Measurements from ENCODE around the gene TNP2.

Gene TNP2

DNA sequence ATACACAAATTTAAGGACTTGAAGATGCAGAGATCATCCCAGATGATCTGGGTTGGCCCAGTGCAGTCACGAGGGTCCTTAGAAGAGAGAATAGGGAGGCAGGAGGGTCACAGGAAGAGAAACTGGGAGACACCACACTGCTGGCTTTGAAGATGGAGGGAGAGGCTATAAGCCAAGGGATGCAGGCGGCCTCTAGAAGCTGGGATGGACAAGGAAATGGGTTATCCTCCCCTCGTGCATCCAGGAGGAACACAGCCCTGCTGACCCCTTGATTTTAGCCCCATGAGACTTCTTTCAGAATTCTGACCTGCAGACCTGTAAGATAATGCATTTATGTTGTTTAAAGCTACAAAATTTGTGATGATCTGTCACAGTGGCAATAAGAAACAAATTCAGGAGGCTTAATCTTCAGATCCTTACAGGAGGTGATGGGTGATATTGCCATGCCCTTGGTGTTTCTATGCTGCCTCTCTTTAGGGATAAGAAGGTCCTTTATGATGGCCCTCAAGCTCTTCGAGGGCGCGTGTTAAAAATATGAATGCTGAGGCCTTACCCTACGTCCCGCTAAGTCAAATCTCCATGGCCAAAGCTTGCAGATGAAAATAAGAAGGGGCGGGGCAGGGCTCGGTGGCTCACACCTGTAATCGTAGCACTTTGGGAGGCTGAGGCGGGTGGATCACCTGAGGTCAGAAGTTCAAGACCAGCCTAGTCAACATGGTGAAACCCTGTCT, 8.6 kb upstream of the TNP2 start:
- DNase-seq (ENCODE audit: low read depth in 3 of 3): no peak

- no peak for DNase-seq (ENCODE audit: low read depth in 3 of 3)
Measured at GRCh38 chr16:11276896-11277593, 7.9 kb upstream of the TNP2 start.

GRCh38 chr16:11276143-11276895, 7.2 kb upstream of the TNP2 start, which contains the start of gene PRM2:
TSS of gene PRM2 (minus strand) at chr16:11276480. CDS start at chr16:11276370, 110 bp downstream.
- no peak for DNase-seq (ENCODE audit: low read depth in 3 of 3)

- no peak for DNase-seq (ENCODE audit: low read depth in 3 of 3)
Measured at GRCh38 chr16:11274964-11275363, 5.8 kb upstream of the TNP2 start.

DNA sequence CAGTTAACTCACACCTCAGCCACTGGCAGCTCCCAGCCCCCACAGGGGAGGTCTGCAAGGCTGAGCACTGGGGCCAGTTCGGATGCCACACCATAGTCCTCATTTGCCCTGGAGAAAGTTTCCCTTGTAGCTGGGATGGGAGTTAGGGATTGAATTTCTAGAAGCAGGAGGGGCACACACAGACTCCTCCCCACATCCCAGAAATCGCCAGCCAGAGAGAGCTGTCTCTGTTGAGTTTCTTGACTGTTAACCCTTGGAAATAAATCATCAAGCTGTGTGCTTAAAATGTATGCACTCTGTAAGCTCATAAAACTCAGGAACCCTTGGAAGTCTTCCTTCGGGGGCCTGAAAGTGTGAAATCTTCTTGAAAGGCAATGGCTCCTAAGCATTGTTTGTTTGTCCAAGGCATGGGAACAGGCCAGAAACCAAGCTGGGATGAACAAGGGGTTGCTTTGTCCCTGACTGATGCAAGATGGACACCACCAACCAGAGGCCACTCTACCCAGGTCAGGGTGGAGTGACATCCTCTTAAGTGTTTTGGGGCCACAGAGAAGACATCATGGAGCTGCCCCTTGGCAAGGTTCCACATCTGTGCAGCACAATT, 4.7 kb upstream of the TNP2 start:
- no peak for DNase-seq (ENCODE audit: low read depth in 3 of 3)

GRCh38 chr16:11272921-11273720, 4.0 kb upstream of the TNP2 start, which contains the start of gene PRM3:
TSS of gene PRM3 (minus strand) at chr16:11273629. CDS start at chr16:11273595, 34 bp downstream.
- no peak for DNase-seq (ENCODE audit: low read depth in 3 of 3)

- DNase-seq (ENCODE audit: low read depth in 3 of 3): no peak
Measured at GRCh38 chr16:11272484-11272883, 3.4 kb upstream of the TNP2 start.

DNA sequence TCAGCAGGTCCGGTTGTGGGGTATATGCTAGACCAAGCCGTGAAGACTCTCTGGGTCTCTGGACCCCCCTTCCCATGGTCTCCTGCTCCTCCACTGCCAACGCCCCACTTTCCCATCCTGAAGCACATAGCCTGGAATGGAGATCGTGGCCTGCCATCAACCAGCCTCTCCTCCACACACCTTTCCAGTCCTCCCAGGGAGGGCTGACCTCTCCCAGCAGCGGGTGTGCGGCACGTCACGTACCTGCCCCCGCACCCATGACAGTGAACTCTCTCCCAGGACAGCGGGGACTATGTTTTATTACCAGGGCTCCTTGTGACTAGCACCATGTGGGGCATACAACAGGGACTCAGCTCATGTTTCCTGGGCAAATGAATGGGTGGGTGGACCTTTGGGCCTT, 2.5 kb upstream of the TNP2 start:
- no peak for DNase-seq (ENCODE audit: low read depth in 3 of 3)

- DNase-seq (ENCODE audit: low read depth in 3 of 3): no peak
Measured at GRCh38 chr16:11270602-11271162, 1.6 kb upstream of the TNP2 start.

GRCh38 chr16:11265124-11265523, 4.0 kb downstream of the TNP2 start:
- no peak for DNase-seq (ENCODE audit: low read depth in 3 of 3)

DNA sequence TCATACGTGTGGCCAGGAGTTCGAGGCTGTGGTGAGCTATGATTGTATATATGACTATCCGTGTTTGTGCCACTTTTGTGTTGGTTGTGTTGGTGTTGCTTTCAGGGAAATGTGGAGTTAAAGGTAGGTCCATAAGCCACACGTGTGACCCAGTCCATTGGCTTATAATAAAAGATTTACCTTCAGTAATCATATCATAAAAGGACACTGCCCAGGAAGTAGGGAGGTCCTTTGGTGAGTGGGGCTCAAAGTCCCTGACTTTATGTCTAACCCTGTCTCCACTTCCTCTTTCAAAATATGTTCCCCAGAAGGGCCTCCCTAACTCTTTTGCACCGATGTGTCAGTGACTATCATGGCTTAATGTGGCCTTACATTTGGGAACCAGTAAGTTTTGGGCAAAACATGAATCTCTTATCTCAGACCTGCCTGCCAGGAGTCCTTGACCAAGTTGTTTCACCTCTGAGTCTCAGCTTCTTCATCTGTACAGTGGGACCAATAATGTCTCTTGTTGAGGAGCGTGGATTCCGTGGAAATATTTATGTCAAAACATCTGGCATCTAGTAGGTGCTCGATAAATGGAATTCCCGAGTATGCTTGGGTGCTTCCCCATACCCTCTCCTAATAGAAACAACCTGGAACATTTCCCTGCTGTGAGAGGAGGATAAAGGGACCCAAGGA, 4.8 kb downstream of the TNP2 start:
- no peak for DNase-seq (ENCODE audit: low read depth in 3 of 3)

DNA sequence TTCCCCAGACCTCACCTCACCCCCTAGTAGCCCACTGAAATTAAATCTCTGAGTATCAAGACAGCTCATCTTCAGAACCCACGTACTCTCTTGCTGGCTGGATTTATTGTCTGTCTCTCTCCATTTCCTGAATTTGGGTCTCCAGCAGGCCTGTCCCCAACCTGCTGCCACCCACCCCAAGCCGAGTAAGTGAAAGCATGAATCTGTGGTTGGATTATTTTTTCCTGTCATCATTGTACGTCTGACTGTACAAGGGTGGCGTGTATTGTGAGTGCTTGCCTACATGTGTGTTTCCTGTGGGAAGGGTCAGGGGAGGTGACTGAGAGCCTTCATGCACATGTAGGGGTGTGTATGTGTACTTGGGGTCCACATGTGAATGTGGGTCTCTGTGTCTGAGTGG, 5.4 kb downstream of the TNP2 start:
- peak in 1 of 3 experiments; percentile 60 for DNase-seq (ENCODE audit: low read depth in 3 of 3)

GRCh38 chr16:11262915-11263314, 6.2 kb downstream of the TNP2 start:
- DNase-seq (ENCODE audit: low read depth in 3 of 3): no peak

DNA sequence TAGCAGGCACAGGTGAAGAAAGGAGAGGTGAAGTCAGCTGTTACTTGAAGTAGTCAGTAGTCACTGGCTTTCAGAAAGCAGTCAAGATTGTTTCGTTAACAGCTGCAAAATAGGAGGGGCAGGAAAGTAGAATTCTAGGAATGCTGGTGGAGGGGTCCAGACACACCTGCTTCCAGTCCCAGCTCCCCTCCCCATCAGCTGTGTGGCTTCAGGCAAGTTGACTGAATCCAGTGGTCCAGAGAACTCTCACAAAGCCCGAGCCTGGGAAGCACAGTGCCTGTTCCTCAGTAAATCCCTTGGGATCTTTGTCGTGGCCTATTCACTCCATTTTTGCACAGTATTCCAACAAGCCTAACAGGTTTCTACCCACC, 8.5 kb downstream of the TNP2 start:
- DNase-seq (ENCODE audit: low read depth in 3 of 3): no peak

- no peak for DNase-seq (ENCODE audit: low read depth in 3 of 3)
Measured at GRCh38 chr16:11259655-11260595, 9.2 kb downstream of the TNP2 start.

DNA sequence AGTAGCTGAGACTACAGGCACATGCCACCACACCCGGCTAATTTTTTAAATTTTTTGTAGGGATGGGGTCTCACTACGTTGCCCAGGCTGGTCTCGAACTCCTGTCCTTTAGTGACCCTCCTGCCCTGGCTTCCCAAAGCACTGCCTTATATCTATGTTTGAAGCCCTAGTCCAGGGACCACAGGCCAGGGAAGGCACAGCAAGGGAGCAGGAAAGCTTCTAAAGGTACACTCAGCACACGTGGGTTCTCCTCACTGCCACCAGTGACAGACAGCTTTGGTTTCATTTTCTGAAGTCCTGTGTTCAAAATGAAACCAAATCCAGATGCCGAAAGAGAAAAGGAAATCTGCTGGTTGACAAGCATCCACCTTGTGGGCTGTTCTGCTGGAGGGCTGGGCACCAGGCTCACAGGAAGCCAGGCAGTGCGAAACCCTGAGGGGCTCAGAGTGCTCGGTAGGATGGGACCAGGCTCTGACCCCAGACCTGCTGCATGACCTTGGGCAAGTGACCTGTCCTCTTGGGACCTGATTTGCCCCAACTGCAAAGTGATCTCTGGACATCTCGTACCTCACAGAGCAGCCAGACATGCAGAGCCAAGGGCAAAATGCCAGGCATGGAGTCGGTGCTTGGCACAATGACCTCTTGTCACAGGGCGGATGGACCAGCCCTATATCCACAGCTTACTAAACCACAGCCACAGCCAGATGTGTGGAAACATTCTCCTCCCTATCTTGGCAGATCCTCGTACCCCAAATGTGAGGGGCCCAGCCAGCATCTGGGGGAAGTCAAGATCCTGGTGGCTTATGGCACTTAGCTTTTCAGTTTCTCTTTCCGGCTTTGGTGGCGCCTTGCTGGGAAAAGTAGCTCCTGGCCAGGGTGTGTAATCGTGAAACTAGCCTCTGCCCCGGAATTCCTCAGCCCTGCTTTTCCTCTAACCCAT, 10.3 kb downstream of the TNP2 start:
- peak in 1 of 3 experiments; percentile 35 for DNase-seq (ENCODE audit: low read depth in 3 of 3)

DNA sequence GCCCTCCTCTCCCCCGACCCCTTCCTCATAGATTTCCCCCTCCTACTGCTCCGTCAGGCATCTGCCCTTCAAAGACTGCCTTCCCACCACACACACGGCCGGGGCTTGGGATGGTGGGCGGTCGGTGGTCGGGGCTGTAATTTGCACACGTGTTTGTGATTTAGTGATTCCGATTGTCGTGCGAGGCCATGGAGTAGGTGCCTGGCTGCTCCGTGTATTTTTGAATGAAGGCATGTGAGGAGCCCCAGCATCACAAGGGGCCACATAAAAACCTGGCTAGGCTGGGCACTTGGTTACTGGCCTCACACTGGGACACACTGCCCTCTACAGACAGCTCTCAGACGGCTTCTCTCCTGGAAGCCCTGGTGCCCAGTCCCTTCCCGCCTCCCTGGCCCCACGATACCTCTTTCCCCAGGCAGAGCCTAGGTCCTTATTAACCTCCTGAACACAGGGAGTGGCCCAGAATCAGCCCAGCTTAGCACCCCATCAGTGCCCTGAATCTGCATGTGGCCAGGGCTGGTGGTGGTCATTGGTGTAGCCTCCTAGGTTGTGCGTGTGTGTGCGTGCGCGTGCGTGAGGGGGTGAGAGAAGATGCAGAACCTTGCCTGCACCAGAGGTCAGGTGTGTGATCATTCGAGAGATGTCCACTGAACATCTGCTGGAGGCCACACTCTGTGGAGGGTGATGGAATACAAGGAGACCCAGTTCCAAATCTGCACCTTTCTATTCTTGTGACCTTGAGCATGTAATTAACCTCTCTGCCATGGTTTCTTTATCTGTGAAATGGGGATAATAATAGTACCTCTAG, 11.8 kb downstream of the TNP2 start:
- DNase-seq (ENCODE audit: low read depth in 3 of 3): peak in 1 of 3 experiments; percentile 66
